SIG-M5 (cell line): ENCODE results near the gene PHF1.

Source experiments
- DNase-seq: peaks from one replicate; lab custom pipeline; 2025; lab: John Stamatoyannopoulos, UW

PHF1 gene

GRCh38 chr6:33431880-33432541, 21.2 kb downstream of the PHF1 start:
- no peak for DNase-seq

GRCh38 chr6:33432546-33432945, 21.7 kb downstream of the PHF1 start:
- DNase-seq = no peak

DNA sequence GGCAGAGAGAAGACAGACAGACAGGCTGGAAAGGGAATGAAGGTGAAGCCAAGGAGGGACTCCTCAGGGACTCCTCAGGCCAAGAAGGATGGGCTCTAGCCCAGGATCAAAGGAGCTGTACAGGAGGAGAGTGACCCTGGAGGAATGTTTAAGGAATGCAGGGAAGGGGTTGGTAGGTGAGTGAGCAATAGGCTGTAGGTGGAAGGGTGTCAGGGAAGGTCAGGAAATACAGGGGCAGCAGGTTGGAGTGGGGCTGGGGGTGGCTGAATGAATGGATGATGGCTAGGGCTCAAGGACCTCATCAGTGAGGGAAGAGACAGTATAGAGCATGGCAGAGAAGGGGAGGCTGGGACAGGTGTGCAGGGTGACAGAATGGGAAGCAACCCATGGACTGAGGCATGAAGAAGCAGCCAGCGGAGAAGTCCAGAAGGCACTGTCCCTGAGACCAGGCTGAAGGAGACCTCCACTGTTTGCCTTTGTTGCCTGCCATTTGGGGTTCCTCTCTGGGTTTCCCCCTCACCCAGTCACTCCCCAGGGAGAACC, 22.3 kb downstream of the PHF1 start:
- DNase-seq = no peak

DNA sequence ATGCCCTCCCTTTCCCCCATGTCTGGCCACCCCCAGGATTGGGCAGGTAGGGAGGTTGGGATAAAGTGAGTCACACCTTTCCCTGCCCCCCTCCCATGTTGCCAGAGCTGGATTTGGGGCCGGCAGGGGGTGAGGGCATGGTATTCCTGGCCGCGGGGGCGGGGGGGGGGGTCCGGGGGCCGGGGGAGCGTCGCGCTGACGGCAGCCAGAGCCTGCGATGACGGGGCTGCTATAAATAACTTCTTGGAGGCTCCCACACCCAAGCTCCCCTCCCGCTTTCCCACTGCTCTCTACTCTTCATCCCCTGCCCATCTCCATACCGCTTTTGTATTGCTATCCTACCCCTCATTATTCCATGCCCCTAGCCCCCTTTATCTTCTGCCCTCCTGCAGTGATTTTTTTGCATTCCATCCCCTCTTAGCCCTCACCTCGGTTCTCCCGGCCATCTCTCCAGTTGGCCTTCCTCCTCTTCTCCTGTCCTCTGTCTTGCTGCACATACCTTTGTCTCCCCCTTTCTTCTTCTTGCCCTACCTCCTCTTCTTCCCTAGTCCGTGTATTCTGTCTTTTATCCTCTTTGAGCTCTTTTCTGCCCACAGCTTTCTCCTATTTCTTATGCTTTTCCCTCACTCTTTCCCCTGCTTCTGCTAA, 22.9 kb downstream of the PHF1 start:
- DNase-seq = no peak

- DNase-seq = no peak
Observed at GRCh38 chr6:33434961-33435360, 24.1 kb downstream of the PHF1 start.

GRCh38 chr6:33437666-33438065, 26.9 kb downstream of the PHF1 start:
- DNase-seq = no peak

- no peak for DNase-seq
Observed at GRCh38 chr6:33438978-33439594, 28.3 kb downstream of the PHF1 start.

DNA sequence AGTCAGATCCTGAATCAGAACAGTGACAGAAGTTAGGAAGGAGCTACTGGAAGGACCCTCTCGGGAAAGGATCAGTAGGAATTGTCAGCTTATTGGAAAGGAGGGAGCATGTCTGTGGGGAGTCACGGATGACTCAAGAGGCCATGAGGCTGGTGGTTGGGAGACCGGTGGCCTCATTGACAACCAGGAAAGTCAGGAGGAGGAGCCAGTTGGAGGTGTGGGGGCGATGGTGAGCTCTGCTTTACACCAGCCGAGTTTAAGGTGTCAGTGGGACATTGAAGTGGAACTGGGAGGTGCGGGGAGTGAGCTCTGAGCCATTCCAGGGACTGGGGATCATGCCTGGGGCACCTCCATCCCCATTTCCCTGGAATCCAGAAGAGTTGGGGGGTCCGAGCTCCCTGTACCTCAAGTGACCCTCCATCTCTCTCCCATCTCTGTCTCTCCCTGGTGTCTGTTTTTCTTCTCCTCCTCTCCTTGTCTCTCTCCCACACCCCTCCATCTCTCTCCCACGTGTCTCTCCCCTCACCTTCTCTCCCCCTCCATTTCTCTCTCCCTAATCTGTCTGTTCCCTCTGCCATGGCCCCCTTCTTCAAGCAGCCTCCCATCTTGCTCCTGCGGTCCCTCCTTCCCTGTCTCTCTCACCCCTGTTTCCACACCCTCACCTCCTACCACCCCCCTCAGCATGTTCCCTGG, 29.3 kb downstream of the PHF1 start:
- no peak for DNase-seq

DNA sequence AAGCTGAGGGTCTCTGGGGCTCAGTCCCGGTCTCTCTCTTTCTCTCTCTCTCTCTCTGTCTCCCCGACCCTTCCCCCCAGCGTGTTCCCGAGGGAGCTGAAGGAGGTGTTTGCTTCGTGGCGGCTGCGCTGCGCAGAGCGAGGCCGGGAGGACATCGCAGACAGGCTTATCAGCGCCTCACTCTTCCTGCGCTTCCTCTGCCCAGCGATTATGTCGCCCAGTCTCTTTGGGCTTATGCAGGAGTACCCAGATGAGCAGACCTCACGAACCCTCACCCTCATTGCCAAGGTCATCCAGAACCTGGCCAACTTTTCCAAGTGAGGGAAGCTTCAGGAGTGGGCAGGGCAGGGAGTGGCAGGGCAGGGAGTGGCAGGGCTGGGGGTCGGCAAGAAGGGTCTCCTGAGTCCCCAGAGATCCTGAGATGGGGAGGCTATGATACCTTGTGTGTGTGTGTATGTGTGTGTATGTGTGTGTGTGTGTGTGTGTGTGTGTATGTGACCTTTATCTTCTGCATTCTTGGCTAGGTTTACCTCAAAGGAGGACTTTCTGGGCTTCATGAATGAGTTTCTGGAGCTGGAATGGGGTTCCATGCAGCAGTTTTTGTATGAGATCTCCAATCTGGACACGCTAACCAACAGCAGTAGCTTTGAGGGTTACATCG, 30.0 kb downstream of the PHF1 start:
- DNase-seq = no peak

DNA sequence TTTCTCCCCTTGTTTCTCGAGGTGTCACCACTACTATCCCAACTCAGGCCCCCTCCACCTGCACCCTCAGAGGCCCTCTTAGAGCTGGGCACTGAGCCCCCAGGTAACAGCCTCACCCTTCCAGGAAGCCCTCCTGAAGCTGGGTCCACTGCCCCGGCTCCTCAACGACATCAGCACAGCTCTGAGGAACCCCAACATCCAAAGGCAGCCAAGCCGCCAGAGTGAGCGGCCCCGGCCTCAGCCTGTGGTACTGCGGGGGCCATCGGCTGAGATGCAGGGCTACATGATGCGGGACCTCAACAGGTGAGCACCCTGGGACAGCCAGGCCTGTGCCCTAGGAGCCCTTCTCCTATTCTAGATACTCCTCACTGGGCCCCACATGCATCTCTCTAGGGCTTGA, 30.6 kb downstream of the PHF1 start:
- no peak for DNase-seq

DNA sequence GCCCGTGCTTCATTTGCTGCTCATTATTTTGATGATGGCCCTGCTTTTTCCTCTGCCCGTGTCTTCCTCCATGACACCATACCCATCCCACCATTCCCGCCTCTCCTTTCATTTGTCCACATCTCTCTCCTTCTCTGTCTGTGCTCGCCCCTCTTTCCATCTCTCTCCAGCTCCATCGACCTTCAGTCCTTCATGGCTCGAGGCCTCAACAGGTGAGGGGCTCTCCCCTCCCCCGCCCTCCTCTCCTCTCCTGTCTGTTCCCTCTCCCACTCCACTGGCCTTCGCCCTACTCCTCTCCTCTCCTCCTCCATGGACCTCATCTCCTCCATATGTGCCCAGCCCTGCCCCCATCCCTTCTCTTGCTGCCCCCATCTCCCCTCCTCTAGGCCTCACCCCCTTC, 31.5 kb downstream of the PHF1 start:
- DNase-seq = no peak

- DNase-seq = no peak
Observed at GRCh38 chr6:33443025-33443424, 32.2 kb downstream of the PHF1 start.

GRCh38 chr6:33443619-33444504, 33.0 kb downstream of the PHF1 start:
- DNase-seq = no peak

GRCh38 chr6:33445119-33445603, 34.3 kb downstream of the PHF1 start:
- DNase-seq = peak; percentile 72

DNA sequence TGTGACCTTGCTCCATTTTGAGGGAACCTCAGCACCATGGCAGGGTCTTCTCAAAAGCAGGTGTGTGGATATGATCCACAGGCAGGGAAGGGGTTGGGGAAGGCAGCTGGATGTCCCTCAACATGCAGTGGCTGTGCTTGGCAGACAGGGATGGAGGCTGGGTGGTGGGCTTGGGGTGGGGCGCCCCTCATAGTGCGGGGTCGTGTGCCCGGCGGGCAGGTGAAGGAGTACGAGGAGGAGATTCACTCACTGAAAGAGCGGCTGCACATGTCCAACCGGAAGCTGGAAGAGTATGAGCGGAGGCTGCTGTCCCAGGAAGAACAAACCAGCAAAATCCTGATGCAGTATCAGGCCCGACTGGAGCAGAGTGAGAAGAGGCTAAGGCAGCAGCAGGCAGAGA, 35.5 kb downstream of the PHF1 start:
- no peak for DNase-seq

DNA sequence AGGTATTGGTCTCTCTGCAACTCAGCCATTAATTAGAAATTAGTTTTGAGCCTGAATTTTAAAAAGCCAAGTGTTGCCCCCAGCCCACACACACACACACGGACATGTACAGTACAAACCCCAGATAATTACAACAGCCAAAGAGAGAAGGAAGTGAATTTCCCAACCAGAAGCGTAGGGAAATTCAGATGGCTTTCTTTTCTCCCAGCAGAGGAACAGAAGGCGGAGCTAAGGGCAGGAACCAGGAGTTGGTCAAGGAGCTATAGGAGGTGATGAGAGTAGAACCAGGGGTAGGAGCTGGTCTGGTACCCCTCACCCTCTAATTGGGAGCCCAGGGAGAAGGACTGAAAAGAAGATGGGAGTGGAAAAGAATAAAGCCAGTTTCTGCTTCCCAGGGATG, 39.6 kb downstream of the PHF1 start:
- DNase-seq = no peak

GRCh38 chr6:33451606-33452005, 40.8 kb downstream of the PHF1 start:
- no peak for DNase-seq

DNA sequence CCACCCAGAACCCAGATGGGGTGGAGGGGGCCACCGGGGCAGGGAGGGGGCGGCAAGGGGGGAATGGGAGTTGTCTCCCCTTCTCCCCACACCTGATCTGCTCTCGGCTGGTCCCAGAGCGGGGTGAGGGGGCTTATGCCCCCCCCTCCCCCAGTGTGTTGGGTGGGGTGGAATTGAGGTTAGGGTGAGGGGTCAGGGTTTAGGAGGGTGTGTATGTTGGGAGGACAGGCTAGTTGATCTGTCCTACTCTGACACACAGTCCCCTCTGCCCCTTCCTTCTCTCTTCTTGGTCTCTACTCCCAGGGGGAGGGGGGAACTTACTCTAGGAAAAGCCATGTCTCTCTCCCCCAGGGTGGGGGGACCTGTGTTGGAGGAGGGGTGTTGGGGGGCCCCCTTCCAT, 41.7 kb downstream of the PHF1 start:
- DNase-seq = no peak

GRCh38 chr6:33453393-33454008, 42.7 kb downstream of the PHF1 start:
- no peak for DNase-seq
